ENCODE results near the gene TRIM9. TPM values are rescaled to one million over a fixed set of nuclear protein-coding genes. Genes with fewer than 3 reads are reported as not detected.

TRIM9 gene
- total and polyA plus RNA-seq, 2 experiments from 2014 or later = 4.4 to 6.2 TPM

GRCh38 chr14:50967790-50968189 is 127.1 kb downstream of the TRIM9 start:
- Mint-ChIP-seq H3K36me3 (ENCODE audit: low read depth) (no peaks in the 10 kb centered on the region), H3K9me3 (no peaks in the 10 kb centered on the region; the same call in 1 of the 3 replicates), H3K27ac (no peak overlapping the region), H3K4me3 (no peak overlapping the region), H3K27me3 (ENCODE audit: insufficient read depth, low read depth, poor library complexity) (peaks cover 6% of the 10 kb centered on the region), H3K4me1 (peaks cover 3% of the 10 kb centered on the region; the same call in 1 of the 3 replicates)
- Histone ChIP-seq H3K27ac (ENCODE audit: low read depth) (no peak overlapping the region), H2AFZ (no peak overlapping the region), H3K36me3 (ENCODE audit: insufficient read depth) (no peaks in the 10 kb centered on the region), H4K20me1 (replicated peaks; ENCODE audit: insufficient read depth) (no peaks in the 10 kb centered on the region), H3K79me2 (replicated peaks; ENCODE audit: insufficient read depth) (no peaks in the 10 kb centered on the region), H3K4me1 (ENCODE audit: insufficient read depth) (no peaks in the 10 kb centered on the region), H3K9me2 (ENCODE audit: insufficient read depth) (peaks cover 3% of the 10 kb centered on the region; the same call in 1 of the 2 replicates), H3K4me2 (no peak overlapping the region), H3K4me3 (no peak overlapping the region), H3K27me3 (ENCODE audit: insufficient read depth) (no peaks in the 10 kb centered on the region), H3F3A (replicated peaks; ENCODE audit: low read depth) (no peaks in the 10 kb centered on the region)
- TF ChIP-seq ZNF331 (CRISPR knock-in tag; IDR thresholded peaks at IDR 0.05; ENCODE audit: low read depth) (no peak), NANOG (IDR thresholded peaks at IDR 0.05; ENCODE audit: borderline replicate concordance) (no peak), ETS1 (IDR thresholded peaks at IDR 0.05) (no peak), JUNB (IDR thresholded peaks at IDR 0.05; ENCODE audit: unreplicated experiment) (no peak), STAT1 (IDR thresholded peaks at IDR 0.05; ENCODE audit: unreplicated experiment) (no peak), REST (IDR thresholded peaks at IDR 0.05; ENCODE audit: unreplicated experiment) (no peak), EZH2phosphoT487 (IDR thresholded peaks at IDR 0.05; ENCODE audit: unreplicated experiment) (no peak), CREB1 (CRISPR knock-in tag; IDR thresholded peaks at IDR 0.05; ENCODE audit: low read depth) (no peak), ZNF114 (CRISPR knock-in tag; IDR thresholded peaks at IDR 0.05) (no peak), POLR2AphosphoS5 (IDR thresholded peaks at IDR 0.05; ENCODE audit: low read depth) (no peak), ZNF462 (CRISPR knock-in tag; IDR thresholded peaks at IDR 0.05) (no peak), CTCF (conservative IDR thresholded peaks at IDR 0.05; ENCODE audit: low read depth in 2 of 2) (no peak), EZH2 (IDR thresholded peaks at IDR 0.05; ENCODE audit: low read depth, unreplicated experiment) (no peak)
- DNase-seq (ENCODE audit: low spot score) (no peak), ATAC-seq (no peak)
